Type B pancreatic cell (in vitro differentiated cells): Measurements from ENCODE around the gene CAMKMT. TPM values are rescaled to one million over a fixed set of nuclear protein-coding genes. Genes with fewer than 3 reads are reported as not detected.
"Not testable (repeated sequence)": the region's sequence is repeated elsewhere in the genome, so short reads cannot be mapped to it uniquely, and the experiment has no call there.

Experiments
- DNase-seq: peaks from one replicate; pipeline ENCODE4 v3.0.0; 2021; ENCODE audit warnings: mixed read lengths; ENCODE audit not compliant: unreplicated experiment; ENCODE audit errors: extremely low spot score
- H3K27ac Mint-ChIP-seq: 2 replicates; pipeline ENCODE4 v1.8.0; 2021; ENCODE audit warnings: mild to moderate bottlenecking, mixed read lengths
- H3K27me3 Mint-ChIP-seq: 2 replicates; pipeline ENCODE4 v1.8.0; 2021; ENCODE audit warnings: mixed read lengths
- H3K36me3 Mint-ChIP-seq: 2 replicates; pipeline ENCODE4 v1.8.0; 2021; ENCODE audit warnings: mixed read lengths
- H3K4me1 Mint-ChIP-seq: one replicate; pipeline ENCODE4 v1.8.0; 2021; ENCODE audit warnings: mixed read lengths; ENCODE audit not compliant: unreplicated experiment
- H3K4me3 Mint-ChIP-seq: 2 replicates; pipeline ENCODE4 v1.8.0; 2021; ENCODE audit warnings: mild to moderate bottlenecking, mixed read lengths
- H3K9me3 Mint-ChIP-seq: 2 replicates; pipeline ENCODE4 v1.8.0; 2021; ENCODE audit warnings: mixed read lengths
- CTCF ChIP-seq: fragments of 200-600 bp; sonication (generic); conservative IDR thresholded peaks from 2 replicates; pipeline ENCODE4 v1.5.0; 2021; ENCODE audit warnings: antibody characterized with exemption, mild to moderate bottlenecking
- total RNA-seq: library from RNA; stranded (reverse); gene quantifications from 2 replicates; pipeline ENCODE4 v1.2.1, GENCODE V29; 2021; ENCODE audit warnings: low replicate concordance

The CAMKMT gene
- total RNA-seq, 1 donor from 2014 or later, result 7.7 TPM

GRCh38 chr2:44369392-44369791 lies 7.6 kb downstream of the CAMKMT start:
- Mint-ChIP-seq H3K9me3 (no peaks in the 10 kb centered on the region), H3K27me3 (no peaks in the 10 kb centered on the region), H3K4me3 (no peak overlapping the region), H3K27ac (no peak overlapping the region), H3K36me3 (no peaks in the 10 kb centered on the region), H3K4me1 (no peaks in the 10 kb centered on the region)
- TF ChIP-seq CTCF, result no peak
- no peak for DNase-seq

GRCh38 chr2:44371445-44371844 lies 9.7 kb downstream of the CAMKMT start:
- H3K27me3 Mint-ChIP-seq, result no peaks in the 10 kb centered on the region
- no peak for TF ChIP-seq CTCF
- H3K4me3 Mint-ChIP-seq, result no peak overlapping the region
- H3K36me3 Mint-ChIP-seq, result no peaks in the 10 kb centered on the region
- no peaks in the 10 kb centered on the region for H3K4me1 Mint-ChIP-seq
- DNase-seq, result no peak
- H3K9me3 Mint-ChIP-seq, result no peaks in the 10 kb centered on the region
- H3K27ac Mint-ChIP-seq, result no peak overlapping the region

- H3K4me3 Mint-ChIP-seq, result no peak overlapping the region
- no peak for DNase-seq
- no peaks in the 10 kb centered on the region for H3K36me3 Mint-ChIP-seq
- TF ChIP-seq CTCF, result no peak
- H3K4me1 Mint-ChIP-seq, result no peaks in the 10 kb centered on the region
- H3K9me3 Mint-ChIP-seq, result no peaks in the 10 kb centered on the region
- no peaks in the 10 kb centered on the region for H3K27me3 Mint-ChIP-seq
- H3K27ac Mint-ChIP-seq, result no peak overlapping the region
These were observed 10.5 kb downstream of the CAMKMT start for GRCh38 chr2:44372246-44372645.

- Mint-ChIP-seq H3K36me3 (no peaks in the 10 kb centered on the region), H3K4me1 (no peaks in the 10 kb centered on the region), H3K9me3 (no peaks in the 10 kb centered on the region), H3K27me3 (no peaks in the 10 kb centered on the region), H3K27ac (no peak overlapping the region), H3K4me3 (no peak overlapping the region)
- no peak for DNase-seq
- no peak for TF ChIP-seq CTCF
These were observed 15.7 kb downstream of the CAMKMT start for GRCh38 chr2:44377486-44377885.

GRCh38 chr2:44385226-44385625 lies 23.5 kb downstream of the CAMKMT start:
- not testable (repeated sequence) for H3K9me3 Mint-ChIP-seq, H3K27ac Mint-ChIP-seq, DNase-seq, H3K4me3 Mint-ChIP-seq, H3K4me1 Mint-ChIP-seq, H3K27me3 Mint-ChIP-seq
- peaks cover 13% of the 10 kb centered on the region for H3K36me3 Mint-ChIP-seq

- no peaks in the 10 kb centered on the region for H3K4me1 Mint-ChIP-seq
- H3K27me3 Mint-ChIP-seq, result no peaks in the 10 kb centered on the region
- peaks cover 10% of the 10 kb centered on the region for H3K36me3 Mint-ChIP-seq
- no peak overlapping the region for H3K4me3 Mint-ChIP-seq
- no peak overlapping the region for H3K27ac Mint-ChIP-seq
- no peak for DNase-seq
- no peak for TF ChIP-seq CTCF
- H3K9me3 Mint-ChIP-seq, result no peaks in the 10 kb centered on the region
These were observed 27.1 kb downstream of the CAMKMT start for GRCh38 chr2:44388877-44389276.
